ENCODE data around the gene WDR76.
A peak's percentile ranks its signal among the peaks of the same experiment; 100 is the strongest.

The WDR76 gene

GRCh38 chr15:43851251-43851650 is 24.4 kb downstream of the WDR76 start:
- TF ChIP-seq, protein P1, sequence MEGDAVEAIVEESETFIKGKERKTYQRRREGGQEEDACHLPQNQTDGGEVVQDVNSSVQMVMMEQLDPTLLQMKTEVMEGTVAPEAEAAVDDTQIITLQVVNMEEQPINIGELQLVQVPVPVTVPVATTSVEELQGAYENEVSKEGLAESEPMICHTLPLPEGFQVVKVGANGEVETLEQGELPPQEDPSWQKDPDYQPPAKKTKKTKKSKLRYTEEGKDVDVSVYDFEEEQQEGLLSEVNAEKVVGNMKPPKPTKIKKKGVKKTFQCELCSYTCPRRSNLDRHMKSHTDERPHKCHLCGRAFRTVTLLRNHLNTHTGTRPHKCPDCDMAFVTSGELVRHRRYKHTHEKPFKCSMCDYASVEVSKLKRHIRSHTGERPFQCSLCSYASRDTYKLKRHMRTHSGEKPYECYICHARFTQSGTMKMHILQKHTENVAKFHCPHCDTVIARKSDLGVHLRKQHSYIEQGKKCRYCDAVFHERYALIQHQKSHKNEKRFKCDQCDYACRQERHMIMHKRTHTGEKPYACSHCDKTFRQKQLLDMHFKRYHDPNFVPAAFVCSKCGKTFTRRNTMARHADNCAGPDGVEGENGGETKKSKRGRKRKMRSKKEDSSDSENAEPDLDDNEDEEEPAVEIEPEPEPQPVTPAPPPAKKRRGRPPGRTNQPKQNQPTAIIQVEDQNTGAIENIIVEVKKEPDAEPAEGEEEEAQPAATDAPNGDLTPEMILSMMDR (IDR thresholded peaks at IDR 0.05), result no peak

- TF ChIP-seq, protein P1 (IDR thresholded peaks at IDR 0.05), result no peak
Observed at GRCh38 chr15:43852607-43853006, 25.8 kb downstream of the WDR76 start.

DNA sequence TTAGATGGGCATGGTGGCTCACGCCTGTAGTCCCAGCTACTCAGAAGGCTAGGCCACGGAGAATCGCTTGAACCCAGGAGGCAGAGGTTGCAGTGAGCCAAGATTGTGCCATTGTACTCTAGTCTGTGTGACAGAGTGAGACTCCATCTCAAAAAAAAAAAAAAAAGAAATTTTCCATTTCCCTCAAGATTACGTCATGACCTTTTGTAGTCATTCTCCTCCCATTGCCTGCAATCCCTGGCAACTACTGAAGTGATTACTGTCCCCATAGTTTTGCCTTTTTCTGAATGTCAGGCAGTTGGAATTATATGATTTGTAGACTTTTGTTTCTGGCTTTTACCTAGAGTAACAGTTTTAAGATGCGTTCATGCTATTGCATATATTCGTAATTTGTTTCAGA is 28.0 kb downstream of the WDR76 start:
- TF ChIP-seq, protein P1 (IDR thresholded peaks at IDR 0.05), result no peak

DNA sequence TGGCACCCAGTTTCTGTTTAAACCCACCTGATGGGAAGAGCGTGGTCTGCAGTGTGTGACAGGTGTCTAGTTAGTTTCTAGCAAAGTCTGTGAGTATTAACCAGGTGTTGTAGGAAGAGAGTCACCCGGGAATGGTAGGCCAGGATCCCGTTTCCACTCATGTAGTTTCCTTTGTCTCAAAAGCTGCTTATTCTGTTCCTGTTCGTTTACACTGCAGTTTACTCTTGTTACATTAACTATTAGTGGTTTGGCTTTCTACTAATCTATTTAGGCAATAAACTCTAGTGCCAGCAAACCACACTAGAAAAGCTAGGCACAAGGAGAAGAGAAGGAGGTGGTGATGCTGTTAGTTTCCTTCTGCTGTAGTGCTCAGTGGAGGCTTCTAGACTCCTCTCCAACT is 32.7 kb downstream of the WDR76 start:
- TF ChIP-seq, protein P1 (IDR thresholded peaks at IDR 0.05), result no peak

DNA sequence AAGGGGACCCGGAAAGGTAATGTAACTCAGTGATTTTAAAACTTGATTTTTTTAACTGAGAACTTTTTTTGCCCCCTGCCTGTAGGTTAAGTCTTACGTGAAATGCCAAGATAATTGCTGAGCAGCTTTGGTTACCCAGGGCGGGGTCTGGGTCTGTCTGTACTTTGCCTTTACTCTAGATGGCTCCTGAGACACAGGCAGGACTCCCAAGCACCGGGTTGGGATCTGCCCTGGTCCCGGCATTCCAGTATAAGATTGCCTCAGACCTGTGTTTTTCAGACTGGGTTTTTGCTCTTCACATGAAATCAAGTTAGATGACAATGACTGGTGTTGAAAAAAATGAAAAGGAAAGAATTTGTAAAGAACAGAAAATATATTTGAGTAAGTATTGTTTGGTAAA is 40.3 kb downstream of the WDR76 start:
- TF ChIP-seq, protein P1 (IDR thresholded peaks at IDR 0.05), result no peak

DNA sequence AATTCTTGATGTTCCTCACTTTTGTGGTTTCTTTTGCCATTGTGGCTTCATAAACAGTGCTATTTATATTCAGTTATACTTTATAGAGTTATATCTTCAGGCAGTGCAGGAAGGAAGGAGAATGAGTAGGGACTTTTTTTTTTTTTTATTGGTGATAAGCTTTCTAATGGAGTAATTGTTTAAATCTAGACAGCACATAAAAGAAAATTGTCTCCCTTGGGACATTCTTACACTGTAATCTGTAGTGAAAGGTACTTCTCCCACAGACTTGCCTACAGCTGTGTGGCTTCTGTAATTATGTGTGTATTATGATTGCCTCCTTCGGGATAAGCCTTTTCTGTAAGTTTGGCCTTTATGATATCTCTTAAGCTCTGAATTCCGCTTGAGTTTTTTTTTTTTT is 41.6 kb downstream of the WDR76 start:
- TF ChIP-seq, protein P1 (IDR thresholded peaks at IDR 0.05), result no peak

DNA sequence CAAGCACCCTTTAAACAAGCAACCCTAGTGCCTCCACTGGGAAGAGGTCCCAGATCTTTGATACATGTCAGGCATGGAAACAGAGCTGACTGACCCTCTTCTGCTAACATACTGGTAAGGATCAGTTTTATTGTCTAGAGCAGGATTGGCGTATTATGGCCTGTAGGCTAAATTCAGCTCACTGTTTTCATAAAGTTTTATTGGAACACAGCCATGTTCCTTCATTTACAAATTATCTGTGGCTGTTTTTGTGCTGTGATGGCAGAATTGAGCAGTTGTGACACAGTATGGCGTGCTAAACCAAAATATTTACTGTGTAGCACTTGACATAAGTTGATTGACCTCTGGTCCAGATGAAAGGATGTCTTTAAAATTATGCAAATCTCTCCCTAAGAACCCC is 45.0 kb downstream of the WDR76 start:
- TF ChIP-seq, protein P1 (IDR thresholded peaks at IDR 0.05), result no peak

DNA sequence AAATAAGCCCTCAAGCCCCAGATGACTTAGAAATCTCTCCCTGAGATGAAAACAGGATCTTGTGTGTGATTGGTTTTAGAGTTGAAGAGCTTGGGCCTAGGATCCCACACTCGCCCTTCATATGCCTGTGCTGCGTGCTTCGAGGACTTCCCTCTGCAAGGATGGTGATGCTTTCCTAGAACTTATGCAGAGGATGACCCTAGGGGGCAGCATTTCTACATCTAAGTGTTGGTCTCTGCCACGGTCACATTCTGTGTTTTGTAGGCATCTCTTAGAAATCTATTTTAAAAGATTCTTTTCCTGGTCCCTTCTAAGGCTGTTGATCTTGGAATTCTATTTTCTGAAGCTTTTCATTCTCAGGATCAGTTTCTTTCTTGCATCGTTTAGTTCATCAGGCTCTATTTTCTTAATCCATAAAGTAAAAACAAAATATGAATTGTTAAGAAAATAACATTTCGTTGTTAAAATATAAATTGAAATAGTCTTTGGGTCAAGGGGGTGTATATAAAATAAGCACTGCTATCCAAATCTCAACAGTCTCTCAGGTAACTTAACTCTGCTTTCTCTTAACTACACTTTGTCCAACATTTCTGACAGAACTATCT is 45.7 kb downstream of the WDR76 start:
- TF ChIP-seq, protein P1 (IDR thresholded peaks at IDR 0.05), result peak; percentile 71
